HG03558 (cell line): ENCODE results near the gene CACNA2D3.

Source experiments
- ATAC-seq: cut with Tn5 transposase; IDR thresholded peaks from one replicate; pipeline ENCODE4 v1.9.1; 2021; ENCODE audit warnings: moderate number of reproducible peaks; ENCODE audit not compliant: unreplicated experiment; ENCODE audit errors: extremely low read depth

The CACNA2D3 gene

GRCh38 chr3:54915181-54915580 is 792.8 kb downstream of the CACNA2D3 start:
- no peak for ATAC-seq

- no peak for ATAC-seq
Measured at GRCh38 chr3:54915976-54916375, 793.6 kb downstream of the CACNA2D3 start.

DNA sequence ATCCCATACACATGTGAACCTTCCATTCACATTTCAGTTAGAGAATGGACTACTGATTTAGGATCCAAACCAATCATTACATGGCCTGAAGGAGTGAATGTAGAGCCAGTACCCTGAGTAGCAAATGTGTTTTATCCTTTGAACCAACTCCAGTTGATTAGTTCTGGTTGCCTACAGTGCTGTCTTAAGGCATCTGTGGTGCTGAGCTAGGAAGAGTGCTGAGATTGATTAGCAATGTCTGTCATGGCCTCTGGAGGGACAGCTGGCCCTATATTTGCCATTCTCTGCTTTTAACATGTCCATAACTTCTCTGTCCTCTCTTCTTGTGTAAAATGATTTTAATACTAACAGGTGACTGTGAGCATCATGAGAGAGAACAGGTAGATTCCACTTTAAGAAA is 794.4 kb downstream of the CACNA2D3 start:
- ATAC-seq = no peak

GRCh38 chr3:54917174-54917573 is 794.8 kb downstream of the CACNA2D3 start:
- ATAC-seq = no peak

GRCh38 chr3:54917862-54918261 is 795.5 kb downstream of the CACNA2D3 start:
- ATAC-seq = no peak

- ATAC-seq = no peak
Measured at GRCh38 chr3:54918516-54918915, 796.2 kb downstream of the CACNA2D3 start.

DNA sequence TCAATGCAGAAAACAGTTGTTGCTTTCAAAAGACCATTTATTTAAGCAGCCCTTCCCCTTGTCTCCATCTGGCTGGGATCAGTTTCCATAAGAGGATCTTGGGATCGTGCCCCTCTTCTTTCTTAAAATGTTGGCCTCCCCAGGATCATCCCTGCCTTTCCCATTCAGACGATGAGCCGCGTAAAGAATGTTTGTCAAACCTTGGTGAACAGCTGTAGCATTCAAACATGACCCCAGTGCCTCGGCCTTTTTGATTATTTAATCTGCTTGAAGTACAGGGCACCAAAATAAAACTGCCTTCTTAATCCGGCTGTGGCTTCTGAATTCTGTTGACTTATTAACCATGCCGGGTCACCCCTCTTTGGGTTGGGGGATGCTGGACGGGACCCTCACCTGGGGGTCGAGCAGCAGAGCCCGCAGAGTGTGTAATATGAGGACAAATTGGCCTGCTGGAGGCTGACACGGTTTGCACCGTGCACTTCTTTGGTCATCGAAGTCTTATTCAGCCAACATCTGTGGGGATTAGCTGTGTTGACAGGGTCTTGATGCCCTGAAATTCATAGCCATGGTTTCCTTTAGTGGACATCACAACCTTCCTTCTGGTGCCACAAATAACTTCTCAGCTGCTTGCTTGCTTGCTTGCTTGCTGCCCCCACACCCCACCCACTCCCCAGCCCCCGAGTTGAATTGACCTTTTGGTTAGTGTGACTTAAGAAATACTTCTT is 805.9 kb downstream of the CACNA2D3 start, which contains the start of gene LRTM1:
TSS of gene LRTM1 (minus strand) at position 14 of the 725 bp plus-strand sequence. CDS start 148 bp downstream, outside the sequence.
- ATAC-seq = no peak

DNA sequence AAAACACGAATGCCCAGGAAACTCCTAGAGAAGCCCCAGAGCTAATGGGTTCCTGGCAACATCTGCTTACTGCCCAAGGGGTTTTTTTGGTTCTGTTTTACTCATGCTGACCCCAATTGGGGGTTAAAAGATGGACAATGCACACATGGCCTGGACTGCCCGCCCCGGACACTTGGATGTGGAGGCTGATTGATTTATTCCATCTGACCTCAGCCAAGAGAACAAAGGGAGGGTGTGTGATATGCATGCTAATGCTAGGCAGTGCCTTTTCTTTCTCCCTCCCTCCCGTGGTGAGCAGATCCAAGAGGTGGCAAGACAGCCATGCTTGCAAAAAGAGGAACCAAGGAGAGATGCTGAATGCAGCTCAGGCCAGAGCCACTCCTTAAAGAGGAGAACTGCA is 808.8 kb downstream of the CACNA2D3 start:
- ATAC-seq = no peak

DNA sequence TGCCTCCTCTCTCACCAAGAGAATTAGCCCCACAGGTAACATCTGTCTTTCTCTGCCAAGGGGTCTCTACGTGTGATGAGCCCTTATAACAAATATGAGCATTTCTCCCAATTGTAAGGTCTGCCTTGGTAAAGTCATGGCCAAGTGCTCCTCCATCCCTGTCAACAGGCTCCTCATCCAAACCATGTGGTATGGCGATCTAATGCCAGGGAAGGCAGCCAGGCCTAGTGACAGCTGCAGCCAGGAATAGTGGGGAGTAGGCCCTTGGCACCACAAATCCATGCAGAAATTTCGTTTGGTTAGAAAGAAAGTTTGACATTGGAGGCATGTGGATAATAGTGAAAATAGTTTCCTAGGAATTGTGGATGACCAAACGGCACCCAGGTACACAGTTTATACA is 810.3 kb downstream of the CACNA2D3 start:
- no peak for ATAC-seq

GRCh38 chr3:54935869-54936268 is 813.5 kb downstream of the CACNA2D3 start:
- no peak for ATAC-seq

DNA sequence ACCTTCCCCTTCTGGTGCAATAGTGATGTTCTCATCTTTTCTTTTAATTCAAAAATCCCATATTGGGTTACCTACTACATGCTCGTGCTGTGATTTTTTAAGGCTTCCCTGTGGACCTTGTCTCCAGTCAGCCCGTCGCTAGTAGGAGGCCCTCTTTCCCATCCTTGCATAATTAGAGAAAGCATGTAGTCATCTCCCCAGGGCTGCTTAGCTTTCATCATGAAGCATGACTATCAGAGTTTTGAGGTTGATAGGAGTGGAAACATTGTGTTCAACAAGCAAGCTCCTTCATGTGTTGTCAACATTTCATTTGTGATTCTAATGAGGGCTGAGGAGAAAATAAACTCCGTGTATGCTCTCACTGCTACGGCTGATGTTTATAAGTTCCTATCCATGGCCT is 814.2 kb downstream of the CACNA2D3 start:
- no peak for ATAC-seq

GRCh38 chr3:54939557-54940300 is 817.4 kb downstream of the CACNA2D3 start:
- no peak for ATAC-seq

DNA sequence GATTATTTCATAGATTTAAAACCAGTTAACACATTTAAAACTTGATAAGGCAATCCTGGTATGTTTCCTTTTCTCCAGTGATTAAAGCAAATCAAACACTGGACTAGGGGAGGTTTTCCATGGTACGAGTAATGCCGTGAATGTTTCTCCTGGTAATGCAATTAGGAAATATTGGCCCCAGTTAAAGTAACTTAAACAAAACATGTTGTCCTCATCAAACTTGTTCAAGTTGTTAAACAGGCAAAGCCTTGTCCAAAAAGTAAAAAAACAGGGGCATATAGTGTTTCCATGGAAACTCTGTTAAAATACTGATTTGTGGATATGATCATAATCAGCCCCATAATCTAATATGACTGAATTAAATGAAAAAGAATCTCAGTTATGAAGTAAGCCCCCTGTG is 818.6 kb downstream of the CACNA2D3 start:
- ATAC-seq = no peak

GRCh38 chr3:54941690-54942362 is 819.5 kb downstream of the CACNA2D3 start:
- ATAC-seq = no peak

- no peak for ATAC-seq
Measured at GRCh38 chr3:54949491-54950044, 827.2 kb downstream of the CACNA2D3 start.

DNA sequence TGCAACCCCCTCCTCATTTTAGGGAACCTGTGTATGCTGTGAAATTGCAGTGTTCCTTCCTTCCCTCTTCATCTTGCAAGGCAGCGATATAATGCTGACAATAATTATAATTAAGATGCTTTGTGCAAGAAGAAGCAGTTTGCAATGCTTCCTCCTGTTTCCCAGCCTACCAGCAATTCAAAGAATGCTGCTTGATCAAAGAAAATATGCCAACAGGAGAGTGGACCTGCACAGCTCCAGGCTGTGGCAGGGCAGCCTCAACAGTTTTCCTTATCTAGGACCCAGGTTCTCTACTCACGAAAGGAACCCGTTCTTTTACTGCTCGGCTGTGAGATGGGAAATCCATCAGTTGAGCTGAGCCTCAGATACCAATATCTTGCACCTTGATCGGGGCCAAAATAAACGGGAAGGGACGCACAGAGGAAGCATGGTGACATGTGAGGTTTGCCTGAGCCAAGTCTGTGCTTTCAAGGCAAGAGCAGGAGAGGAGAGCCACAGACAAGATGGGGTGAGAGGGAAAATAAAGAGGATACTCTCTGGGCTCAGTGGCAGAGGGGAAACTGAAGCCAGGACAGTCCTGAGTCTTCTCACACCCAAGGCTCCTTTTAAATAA is 828.1 kb downstream of the CACNA2D3 start:
- ATAC-seq = no peak

- ATAC-seq = no peak
Measured at GRCh38 chr3:54951405-54951804, 829.1 kb downstream of the CACNA2D3 start.

DNA sequence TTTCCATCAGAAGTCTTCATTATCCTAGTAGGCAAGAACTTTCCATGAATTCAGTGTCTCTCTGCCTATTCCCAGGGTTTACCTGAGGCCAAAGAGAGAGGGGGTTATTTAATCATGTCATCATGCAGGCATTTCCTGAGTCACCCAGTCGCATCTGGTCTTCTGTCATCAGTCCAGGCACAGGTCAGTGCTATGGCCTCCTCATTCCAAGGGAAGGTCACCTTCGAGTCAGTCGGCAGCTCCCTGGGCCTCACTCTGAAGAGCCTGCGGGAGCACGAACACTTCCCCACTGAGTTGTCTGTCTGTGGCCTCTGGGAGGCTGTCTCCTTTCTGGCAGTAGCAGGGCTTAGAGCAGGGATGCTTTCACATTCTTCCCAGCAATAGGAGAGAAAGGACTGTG is 831.7 kb downstream of the CACNA2D3 start:
- ATAC-seq = no peak

GRCh38 chr3:54954521-54954920 is 832.2 kb downstream of the CACNA2D3 start:
- no peak for ATAC-seq

DNA sequence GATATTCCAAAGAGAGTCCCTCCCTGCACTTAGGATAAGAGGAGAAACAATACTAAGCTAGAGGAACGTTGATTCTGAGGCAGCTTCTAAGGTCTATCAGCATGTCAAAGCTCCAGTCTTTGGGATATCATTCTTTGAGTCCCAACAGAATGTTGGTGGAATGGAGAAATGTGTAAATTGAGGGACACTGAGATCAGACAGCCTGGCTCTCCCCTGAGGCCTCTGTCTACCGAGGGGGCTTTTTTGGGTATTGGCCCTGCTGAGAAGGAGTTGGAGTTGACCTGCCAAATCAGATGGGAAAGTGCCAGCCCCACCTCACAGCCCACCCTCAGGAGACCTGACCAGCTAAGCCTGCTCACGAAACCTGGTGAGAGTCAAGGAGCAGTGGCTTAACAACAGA is 833.1 kb downstream of the CACNA2D3 start:
- ATAC-seq = no peak
